GM18508 (cell line): Measurements from ENCODE around the gene CDX1.

ENCODE experiments used
- ATAC-seq: cut with Tn5 transposase; IDR thresholded peaks from one replicate; pipeline ENCODE4 v1.9.1; 2021; ENCODE audit warnings: moderate number of reproducible peaks; ENCODE audit not compliant: insufficient read depth, unreplicated experiment

CDX1 gene

GRCh38 chr5:150166650-150167511, at the start of gene CDX1:
Gene CDX1, plus strand, starts transcription at chr5:150166778. Its CDS starts 99 bp downstream, at chr5:150166877.
- no peak for ATAC-seq

DNA sequence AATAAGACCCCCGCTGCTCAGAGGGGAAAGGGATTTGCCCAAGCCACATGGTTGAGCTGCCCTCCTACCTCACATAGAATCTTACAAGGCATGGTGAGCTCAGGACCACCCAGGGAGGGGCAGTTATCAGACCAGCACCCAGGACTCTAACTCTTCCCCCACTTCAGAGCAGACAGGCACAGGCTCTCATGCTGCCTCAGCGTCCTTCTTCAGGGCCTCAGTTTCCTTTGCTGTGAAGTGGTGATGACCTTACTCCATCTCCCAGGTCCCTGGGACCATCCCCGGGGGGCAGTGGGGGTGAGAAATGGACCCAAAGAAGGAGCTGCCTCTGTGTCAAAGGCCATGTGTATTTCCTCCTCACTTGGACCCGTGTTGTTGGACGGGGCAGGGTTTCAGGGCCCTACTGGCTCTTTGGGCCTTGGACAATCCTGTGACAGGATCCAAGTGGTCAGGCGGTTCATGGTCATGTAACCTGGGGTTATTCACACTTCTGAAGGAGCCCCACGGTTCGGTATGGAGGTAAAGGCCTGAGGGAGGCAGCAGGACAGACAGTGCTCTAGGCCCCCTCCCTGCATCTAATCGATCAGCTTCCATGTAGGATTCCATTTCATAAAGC, 48.5 kb upstream of the CDX1 start:
- no peak for ATAC-seq

GRCh38 chr5:150118561-150119229, 47.9 kb upstream of the CDX1 start:
- no peak for ATAC-seq

GRCh38 chr5:150119421-150120061, 47.0 kb upstream of the CDX1 start:
- no peak for ATAC-seq

DNA sequence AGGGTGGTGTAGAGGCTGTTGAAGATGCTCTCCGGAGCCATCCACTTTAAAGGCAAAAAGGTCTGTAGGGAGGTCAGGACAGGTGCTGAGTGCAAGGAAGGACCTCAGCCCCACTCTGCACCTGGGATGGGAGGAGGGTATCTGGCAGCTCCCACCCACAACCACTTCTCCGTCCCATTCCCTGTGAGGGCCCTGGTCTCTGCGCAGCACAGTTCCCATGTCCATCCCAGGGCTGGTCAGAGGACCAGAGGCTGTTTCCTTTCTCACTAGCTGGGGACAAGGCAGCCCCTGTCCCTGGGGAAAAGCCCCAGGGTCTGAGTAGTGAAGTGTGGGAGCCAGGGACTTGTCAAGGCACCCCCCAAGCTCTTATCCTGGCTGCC, 46.5 kb upstream of the CDX1 start:
- no peak for ATAC-seq

- no peak for ATAC-seq
Measured at GRCh38 chr5:150120617-150121447, 45.7 kb upstream of the CDX1 start.

DNA sequence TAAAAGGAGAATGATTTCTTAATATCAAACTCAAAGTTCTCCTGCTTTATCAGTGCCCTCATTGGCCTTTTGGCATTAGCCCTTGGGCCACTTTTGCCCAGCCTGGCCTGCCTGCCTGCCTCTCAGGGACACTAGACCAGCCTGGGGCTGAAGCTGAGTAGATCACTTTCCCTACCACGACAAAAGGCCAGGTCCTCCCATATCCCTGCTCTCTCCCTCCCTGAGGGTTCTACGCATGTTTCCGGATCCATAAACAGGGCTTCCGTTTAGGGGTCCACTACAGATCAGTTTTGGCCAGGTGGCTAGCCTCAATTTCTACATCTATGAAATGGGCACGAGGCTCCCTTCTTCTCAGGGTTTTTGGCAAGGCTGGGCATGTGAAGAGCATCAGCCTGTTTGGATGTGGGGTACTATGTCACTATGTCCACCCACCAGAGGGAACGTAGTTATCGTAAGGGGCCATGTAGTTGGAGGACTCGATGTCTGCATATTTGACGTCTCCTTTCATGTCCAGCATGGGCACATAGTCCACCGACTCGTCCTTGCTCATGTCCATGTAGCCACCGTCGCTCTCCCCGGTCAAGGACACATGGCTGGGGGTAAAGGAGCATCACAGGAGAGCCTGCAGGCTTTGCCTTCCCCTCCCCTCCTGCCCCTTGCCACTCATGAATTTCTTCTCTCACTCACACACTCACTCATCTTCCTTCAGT, 45.0 kb upstream of the CDX1 start:
- no peak for ATAC-seq

GRCh38 chr5:150122158-150122510, 44.4 kb upstream of the CDX1 start:
- ATAC-seq, result no peak

- ATAC-seq, result no peak
Measured at GRCh38 chr5:150122536-150123481, 43.8 kb upstream of the CDX1 start.

DNA sequence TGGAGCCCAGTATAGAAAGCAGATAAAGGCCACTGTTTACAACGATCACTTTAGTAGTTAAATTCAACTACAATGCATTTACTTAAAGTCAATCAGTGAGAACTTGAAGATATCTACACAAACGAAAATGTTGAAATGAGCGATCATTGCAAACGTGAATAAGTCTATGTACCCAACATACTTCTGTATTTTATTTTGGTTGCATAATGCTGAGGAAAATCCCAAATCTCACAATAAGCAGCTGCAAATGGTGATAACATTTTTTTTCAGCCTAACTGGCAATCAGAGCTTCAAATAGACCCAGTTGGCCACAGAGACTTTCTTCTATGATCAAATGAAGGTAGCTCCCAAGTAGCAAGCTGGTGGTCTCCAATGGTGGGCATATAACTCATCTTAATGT, 43.0 kb upstream of the CDX1 start:
- no peak for ATAC-seq

DNA sequence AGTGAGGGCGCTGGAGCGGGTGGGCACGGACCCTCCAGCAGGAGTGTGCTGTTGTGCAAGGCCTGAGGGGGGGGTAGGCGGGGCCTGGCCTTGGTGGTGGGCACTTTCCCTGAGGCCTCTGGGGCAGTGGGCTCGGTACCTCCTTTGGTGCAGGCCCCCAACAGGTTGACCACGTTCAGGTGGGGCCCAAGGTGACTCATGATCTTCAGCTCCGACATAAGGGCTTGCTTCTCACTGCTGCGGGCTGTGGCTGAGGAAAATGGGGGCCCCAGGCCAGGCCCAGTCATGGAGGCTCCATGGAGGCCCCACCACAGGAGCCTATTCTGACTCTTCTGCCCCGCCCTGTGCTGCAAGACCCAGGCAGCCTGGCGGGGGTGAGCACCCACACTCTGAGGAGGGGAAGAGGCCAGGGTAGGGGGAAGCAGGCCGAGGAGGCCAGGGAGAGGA, 42.4 kb upstream of the CDX1 start:
- ATAC-seq, result no peak

GRCh38 chr5:150124596-150124995, 42.0 kb upstream of the CDX1 start:
- ATAC-seq, result no peak

DNA sequence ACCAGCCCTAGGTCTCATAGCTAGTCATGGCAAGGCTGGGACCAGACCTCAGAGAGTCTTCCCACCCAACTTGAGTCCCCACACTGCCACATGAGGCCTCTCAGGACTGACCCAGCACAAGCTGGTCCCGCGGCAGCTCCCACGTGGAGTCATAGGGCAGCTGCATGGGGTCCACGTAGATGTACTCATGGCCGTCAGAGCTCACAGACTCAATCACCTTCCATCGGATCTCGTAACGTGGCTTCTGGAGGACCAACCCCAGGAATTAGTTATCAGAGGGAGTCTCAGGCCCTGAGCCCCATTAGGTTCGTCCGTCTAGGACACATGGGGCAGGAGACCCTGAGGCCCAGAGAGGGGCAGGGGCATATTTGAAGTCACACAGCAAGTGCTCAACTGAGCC, 41.2 kb upstream of the CDX1 start:
- no peak for ATAC-seq

GRCh38 chr5:150126199-150126920, 40.2 kb upstream of the CDX1 start:
- no peak for ATAC-seq

DNA sequence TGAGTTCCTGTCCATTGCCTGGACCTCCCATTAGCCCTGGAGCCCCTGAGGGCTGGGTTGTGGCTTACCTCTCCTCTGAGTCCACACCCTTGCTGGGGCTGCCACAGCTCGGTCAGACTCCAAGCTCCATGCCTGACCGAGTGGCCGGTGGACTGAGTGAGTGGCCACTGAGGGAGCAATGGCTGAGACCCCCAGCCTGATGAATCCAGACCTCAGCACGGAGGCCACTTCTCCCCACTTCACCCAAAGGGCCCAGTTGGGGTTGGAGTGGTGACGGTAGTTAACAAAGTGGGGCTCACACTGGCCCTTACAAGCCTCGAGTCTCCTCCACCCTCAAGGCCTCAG, 39.7 kb upstream of the CDX1 start:
- no peak for ATAC-seq

DNA sequence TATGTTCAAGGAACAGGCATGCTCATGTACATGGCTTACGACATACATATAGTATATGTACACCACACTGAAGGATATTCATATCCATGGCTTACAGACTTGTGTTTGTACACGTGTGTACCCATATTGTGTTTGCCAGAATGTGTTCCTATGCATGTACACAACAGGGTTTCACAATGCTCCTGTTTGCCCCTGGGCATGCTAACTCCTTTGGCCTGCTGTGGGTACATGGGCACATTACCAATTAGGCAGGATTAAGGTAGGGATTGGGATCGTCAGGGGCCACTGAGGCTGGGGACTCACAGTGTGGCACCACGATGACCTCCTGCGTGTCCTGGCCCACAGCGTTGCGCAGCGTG, 37.1 kb upstream of the CDX1 start:
- no peak for ATAC-seq

GRCh38 chr5:150129813-150130492, 36.6 kb upstream of the CDX1 start:
- no peak for ATAC-seq
